Activated naive CD8-positive, alpha-beta T cell (primary cell): ENCODE data around the gene MTNR1B.

Source experiments
- H3K27ac Mint-ChIP-seq: one replicate; pipeline ENCODE4 v1.8.0; 2021; ENCODE audit warnings: mixed read lengths
- H3K27me3 Mint-ChIP-seq: one replicate; pipeline ENCODE4 v1.8.0; 2021; ENCODE audit warnings: mixed read lengths
- H3K36me3 Mint-ChIP-seq: one replicate; pipeline ENCODE4 v1.8.0; 2021; ENCODE audit warnings: mixed read lengths
- H3K4me1 Mint-ChIP-seq: one replicate; pipeline ENCODE4 v1.8.0; 2021; ENCODE audit warnings: low read depth, mixed read lengths
- H3K4me3 Mint-ChIP-seq: one replicate; pipeline ENCODE4 v1.8.0; 2021; ENCODE audit warnings: mild to moderate bottlenecking, mixed read lengths
- H3K9me3 Mint-ChIP-seq: one replicate; pipeline ENCODE4 v1.8.0; 2021; ENCODE audit warnings: low read depth, mixed read lengths

MTNR1B gene

GRCh38 chr11:92965196-92965595 lies 4.3 kb upstream of the MTNR1B start:
- no peak overlapping the region for H3K27ac Mint-ChIP-seq
- no peaks in the 10 kb centered on the region for H3K36me3 Mint-ChIP-seq
- peaks cover 3% of the 10 kb centered on the region for H3K27me3 Mint-ChIP-seq
- no peaks in the 10 kb centered on the region for H3K4me1 Mint-ChIP-seq
- H3K4me3 Mint-ChIP-seq: no peak overlapping the region
- H3K9me3 Mint-ChIP-seq: no peaks in the 10 kb centered on the region

GRCh38 chr11:92967178-92967577 lies 2.3 kb upstream of the MTNR1B start:
- no peak overlapping the region for H3K4me3 Mint-ChIP-seq
- no peaks in the 10 kb centered on the region for H3K4me1 Mint-ChIP-seq
- no peak overlapping the region for H3K27ac Mint-ChIP-seq
- no peaks in the 10 kb centered on the region for H3K27me3 Mint-ChIP-seq
- H3K9me3 Mint-ChIP-seq: no peaks in the 10 kb centered on the region
- H3K36me3 Mint-ChIP-seq: no peaks in the 10 kb centered on the region

GRCh38 chr11:92967867-92968266 lies 1.6 kb upstream of the MTNR1B start:
- H3K9me3 Mint-ChIP-seq: no peaks in the 10 kb centered on the region
- no peak overlapping the region for H3K27ac Mint-ChIP-seq
- H3K36me3 Mint-ChIP-seq: no peaks in the 10 kb centered on the region
- no peaks in the 10 kb centered on the region for H3K4me1 Mint-ChIP-seq
- H3K4me3 Mint-ChIP-seq: no peak overlapping the region
- H3K27me3 Mint-ChIP-seq: peaks cover 3% of the 10 kb centered on the region

GRCh38 chr11:92969293-92969633 lies 188 bp upstream of the MTNR1B start:
- Mint-ChIP-seq H3K4me1 (no peaks in the 10 kb centered on the region), H3K27ac (no peak overlapping the region), H3K27me3 (peaks cover 6% of the 10 kb centered on the region), H3K9me3 (no peaks in the 10 kb centered on the region), H3K36me3 (no peaks in the 10 kb centered on the region), H3K4me3 (no peak overlapping the region)

GRCh38 chr11:92972248-92972647 lies 2.8 kb downstream of the MTNR1B start:
- peaks cover 6% of the 10 kb centered on the region for H3K27me3 Mint-ChIP-seq

GRCh38 chr11:92975285-92975684 lies 5.8 kb downstream of the MTNR1B start:
- H3K4me3 Mint-ChIP-seq: no peak overlapping the region
- H3K36me3 Mint-ChIP-seq: no peaks in the 10 kb centered on the region
- H3K27ac Mint-ChIP-seq: no peak overlapping the region
- no peaks in the 10 kb centered on the region for H3K4me1 Mint-ChIP-seq
- H3K9me3 Mint-ChIP-seq: no peaks in the 10 kb centered on the region
- peaks cover 10% of the 10 kb centered on the region for H3K27me3 Mint-ChIP-seq

More at GRCh38 chr11:92972248-92972647, 2.8 kb downstream of the MTNR1B start:
- Mint-ChIP-seq H3K36me3 (no peaks in the 10 kb centered on the region), H3K4me1 (no peaks in the 10 kb centered on the region), H3K27ac (no peak overlapping the region), H3K9me3 (no peaks in the 10 kb centered on the region), H3K4me3 (no peak overlapping the region)

- Mint-ChIP-seq H3K4me1 (no peaks in the 10 kb centered on the region), H3K9me3 (no peaks in the 10 kb centered on the region), H3K27ac (no peak overlapping the region), H3K27me3 (peaks cover 10% of the 10 kb centered on the region), H3K4me3 (no peak overlapping the region), H3K36me3 (no peaks in the 10 kb centered on the region)
Measured at GRCh38 chr11:92976681-92977080, 7.2 kb downstream of the MTNR1B start.

GRCh38 chr11:92977401-92977800 lies 8.0 kb downstream of the MTNR1B start:
- Mint-ChIP-seq H3K27ac (no peak overlapping the region), H3K27me3 (peaks cover 10% of the 10 kb centered on the region), H3K9me3 (no peaks in the 10 kb centered on the region), H3K4me3 (no peak overlapping the region), H3K36me3 (no peaks in the 10 kb centered on the region), H3K4me1 (no peaks in the 10 kb centered on the region)

- Mint-ChIP-seq H3K9me3 (no peaks in the 10 kb centered on the region), H3K27ac (no peak overlapping the region), H3K4me3 (no peak overlapping the region), H3K27me3 (peaks cover 5% of the 10 kb centered on the region), H3K36me3 (no peaks in the 10 kb centered on the region), H3K4me1 (no peaks in the 10 kb centered on the region)
Measured at GRCh38 chr11:92978271-92979111, 9.0 kb downstream of the MTNR1B start.

- Mint-ChIP-seq H3K9me3 (no peaks in the 10 kb centered on the region), H3K36me3 (no peaks in the 10 kb centered on the region), H3K4me3 (no peak overlapping the region), H3K27ac (no peak overlapping the region), H3K4me1 (no peaks in the 10 kb centered on the region), H3K27me3 (peaks cover 3% of the 10 kb centered on the region)
Measured at GRCh38 chr11:92979176-92979575, 9.7 kb downstream of the MTNR1B start.

GRCh38 chr11:92980312-92980711 lies 10.9 kb downstream of the MTNR1B start:
- Mint-ChIP-seq H3K9me3 (no peaks in the 10 kb centered on the region), H3K27ac (no peak overlapping the region), H3K27me3 (peaks cover 3% of the 10 kb centered on the region), H3K4me3 (no peak overlapping the region), H3K36me3 (no peaks in the 10 kb centered on the region), H3K4me1 (no peaks in the 10 kb centered on the region)

- Mint-ChIP-seq H3K27ac (no peak overlapping the region), H3K9me3 (no peaks in the 10 kb centered on the region), H3K27me3 (peaks cover 3% of the 10 kb centered on the region), H3K36me3 (no peaks in the 10 kb centered on the region), H3K4me3 (no peak overlapping the region), H3K4me1 (no peaks in the 10 kb centered on the region)
Measured at GRCh38 chr11:92981508-92982043, 12.1 kb downstream of the MTNR1B start.

GRCh38 chr11:92986585-92986984 lies 17.1 kb downstream of the MTNR1B start:
- peaks cover 3% of the 10 kb centered on the region for H3K36me3 Mint-ChIP-seq
- H3K4me1 Mint-ChIP-seq: no peaks in the 10 kb centered on the region
- H3K9me3 Mint-ChIP-seq: peaks cover 10% of the 10 kb centered on the region
- H3K4me3 Mint-ChIP-seq: no peak overlapping the region
- no peak overlapping the region for H3K27ac Mint-ChIP-seq
- H3K27me3 Mint-ChIP-seq: peaks cover 3% of the 10 kb centered on the region

GRCh38 chr11:92993004-92993403 lies 23.6 kb downstream of the MTNR1B start:
- no peak overlapping the region for H3K4me3 Mint-ChIP-seq
- no peaks in the 10 kb centered on the region for H3K4me1 Mint-ChIP-seq

GRCh38 chr11:93000511-93001476 lies 31.3 kb downstream of the MTNR1B start:
- Mint-ChIP-seq H3K4me1 (no peaks in the 10 kb centered on the region), H3K27me3 (peaks cover 1% of the 10 kb centered on the region), H3K27ac (no peak overlapping the region), H3K4me3 (no peak overlapping the region), H3K36me3 (no peaks in the 10 kb centered on the region), H3K9me3 (no peaks in the 10 kb centered on the region)

More at GRCh38 chr11:92993004-92993403, 23.6 kb downstream of the MTNR1B start:
- Mint-ChIP-seq H3K27ac (no peak overlapping the region), H3K27me3 (peaks cover 3% of the 10 kb centered on the region), H3K9me3 (peaks cover 9% of the 10 kb centered on the region), H3K36me3 (peaks cover 3% of the 10 kb centered on the region)
